Gastroesophageal sphincter (tissue), 4 donors: ENCODE results near the gene DHCR7. TPM values are rescaled to one million over a fixed set of nuclear protein-coding genes. Genes with fewer than 3 reads are reported as not detected.
"Not testable (repeated sequence)": the region's sequence is repeated elsewhere in the genome, so short reads cannot be mapped to it uniquely, and the experiment has no call there.

Experiments
- ATAC-seq: fragments of 150-250 bp; one replicate; pipeline ENCODE4 v1.9.1; 2016; ENCODE audit warnings: mild to moderate bottlenecking, moderate library complexity
- H3K27ac ChIP-seq, 4 donors: fragments of 200-600 bp; sonication (generic) in 3 of 4; 1 replicate in 3 of 4; 2 replicates in 1 of 4; pipeline ENCODE4 v1.5.1; 2016 to 2019
- H3K27me3 ChIP-seq: fragments of 200-600 bp; sonication (generic); one replicate; pipeline ENCODE4 v1.5.1; 2019
- H3K36me3 ChIP-seq, 2 donors: fragments of 200-600 bp; sonication (generic); one replicate each; pipeline ENCODE4 v1.5.1; 2019; ENCODE audit warnings: control low read depth in 1 of 2
- H3K4me1 ChIP-seq, 3 donors: fragments of 200-600 bp; sonication (generic); 1 replicate in 2 of 3; 2 replicates in 1 of 3; pipeline ENCODE4 v1.5.1; 2016 to 2019; ENCODE audit warnings: control low read depth in 2 of 3
- H3K4me3 ChIP-seq, 2 donors: fragments of 200-600 bp; sonication (generic); one replicate each; pipeline ENCODE4 v1.5.1; 2019; ENCODE audit warnings: mild to moderate bottlenecking in 1 of 2, moderate library complexity in 1 of 2
- H3K9me3 ChIP-seq, 3 donors: fragments of 200-600 bp; sonication (generic); one replicate each; pipeline ENCODE4 v1.5.1; 2017 to 2019; ENCODE audit warnings: control low read depth in 2 of 3
- CTCF ChIP-seq, 4 experiments: fragments of 200-600 bp in 2 of 4; fragments of 450-650 bp in 2 of 4; sonication (generic) in 1 of 4; IDR thresholded peaks; one replicate each; pipeline ENCODE4 v1.5.1; 2017 to 2019; ENCODE audit warnings: antibody characterized with exemption in 4 of 4, mild to moderate bottlenecking in 2 of 4, moderate library complexity in 2 of 4
- EP300 ChIP-seq: sonication (generic); formaldehyde crosslinking; IDR thresholded peaks from one replicate; pipeline ENCODE4 v1.6.1; 2017; ENCODE audit warnings: antibody characterized with exemption, mild to moderate bottlenecking
- POLR2A ChIP-seq, 2 donors: fragments of 450-650 bp; IDR thresholded peaks; one replicate each; pipeline ENCODE4 v1.6.1; 2017; ENCODE audit warnings: antibody characterized with exemption in 2 of 2, mild to moderate bottlenecking in 2 of 2, moderate library complexity in 1 of 2
- POLR2AphosphoS5 ChIP-seq: sonication (generic); formaldehyde crosslinking; IDR thresholded peaks from one replicate; pipeline ENCODE4 v1.6.1; 2017; ENCODE audit warnings: antibody characterized with exemption
- WGBS, 2 donors: methylation state at CpG; one replicate each; pipeline ENCODE4 v1.1.5; 2018; ENCODE audit warnings: low coverage in 1 of 2; 5-methylcytosine and 5-hydroxymethylcytosine counted together
- total RNA-seq, 4 donors: library from RNA; depleted of rRNA; stranded (reverse); fragments of >200 nt; gene quantifications; one replicate each; pipeline ENCODE4 v1.1.0, GENCODE V29; 2016

Gene DHCR7
- total RNA-seq, 4 donors from 2014 or later: 5.0 to 10.3 (median 8.0) TPM

GRCh38 chr11:71425860-71426259, 22.3 kb downstream of the DHCR7 start:
- peaks cover 0 to 13% (median 0%) of the 10 kb centered on the region in 3 donors for H3K9me3 ChIP-seq
- H3K27ac ChIP-seq: no peak overlapping the region
- no peaks in the 10 kb centered on the region for H3K4me1 ChIP-seq
- H3K27me3 ChIP-seq: peaks cover 15% of the 10 kb centered on the region
- H3K4me3 ChIP-seq: no peak overlapping the region
- no peaks in the 10 kb centered on the region for H3K36me3 ChIP-seq
- 52 to 62% methylated on average over 4 of the region's 4 CpGs for WGBS, 2 donors
- no peak for ATAC-seq
- no peak for TF ChIP-seq POLR2AphosphoS5
- TF ChIP-seq CTCF (IDR thresholded peaks at IDR 0.05): no peak
- TF ChIP-seq POLR2A (IDR thresholded peaks at IDR 0.05): no peak
- no peak for TF ChIP-seq EP300

- H3K36me3 ChIP-seq: no peaks in the 10 kb centered on the region
- no peaks in the 10 kb centered on the region for H3K4me1 ChIP-seq
- TF ChIP-seq POLR2A (IDR thresholded peaks at IDR 0.05) (no peak), POLR2AphosphoS5 (no peak), EP300 (no peak), CTCF (IDR thresholded peaks at IDR 0.05) (no peak)
- peaks cover 19% of the 10 kb centered on the region for H3K27me3 ChIP-seq
- H3K27ac ChIP-seq: no peak overlapping the region
- ATAC-seq: no peak
- WGBS, 2 donors: 73% methylated on average over 2 of the region's 2 CpGs; no CpG with 5 or more reads in 1 of the 2 donors
- H3K4me3 ChIP-seq: no peak overlapping the region
- peaks cover 0 to 13% (median 0%) of the 10 kb centered on the region in 3 donors for H3K9me3 ChIP-seq
Measured at GRCh38 chr11:71425409-71425808, 22.8 kb downstream of the DHCR7 start.

- no peak overlapping the region for H3K27ac ChIP-seq
- 73 to 90% methylated on average over 4 to 6 of the region's 7 CpGs for WGBS, 2 donors
- H3K27me3 ChIP-seq: peaks cover 27% of the 10 kb centered on the region
- no peaks in the 10 kb centered on the region for H3K36me3 ChIP-seq
- no peak for TF ChIP-seq CTCF (IDR thresholded peaks at IDR 0.05)
- TF ChIP-seq EP300: no peak
- TF ChIP-seq POLR2AphosphoS5: no peak
- TF ChIP-seq POLR2A (IDR thresholded peaks at IDR 0.05): no peak
- H3K9me3 ChIP-seq: peaks cover 0 to 9% (median 0%) of the 10 kb centered on the region in 3 donors
- H3K4me3 ChIP-seq: no peak overlapping the region
- H3K4me1 ChIP-seq: no peaks in the 10 kb centered on the region
- no peak for ATAC-seq
Measured at GRCh38 chr11:71423181-71423790, 24.9 kb downstream of the DHCR7 start.

- H3K4me3 ChIP-seq, H3K9me3 ChIP-seq, ATAC-seq, H3K36me3 ChIP-seq, H3K4me1 ChIP-seq, H3K27ac ChIP-seq: not testable (repeated sequence)
- 84 to 92% methylated on average over 3 of the region's 3 CpGs for WGBS, 2 donors
- H3K27me3 ChIP-seq: peaks cover 27% of the 10 kb centered on the region
Measured at GRCh38 chr11:71422318-71422717, 25.9 kb downstream of the DHCR7 start.

- H3K9me3 ChIP-seq: no peaks in the 10 kb centered on the region
- no peaks in the 10 kb centered on the region for H3K4me1 ChIP-seq
- TF ChIP-seq CTCF (IDR thresholded peaks at IDR 0.05): no peak
- peaks cover 27% of the 10 kb centered on the region for H3K27me3 ChIP-seq
- 80 to 82% methylated on average over 9 to 12 of the region's 12 CpGs for WGBS, 2 donors
- no peaks in the 10 kb centered on the region for H3K36me3 ChIP-seq
- ATAC-seq: no peak
- H3K4me3 ChIP-seq: no peak overlapping the region
- H3K27ac ChIP-seq: no peak overlapping the region
Measured at GRCh38 chr11:71421392-71421950, 26.7 kb downstream of the DHCR7 start.
